D721Med (cell line): ENCODE measurements around the gene GSK3B.

Experiments used
- DNase-seq: peaks from one replicate; pipeline ENCODE4 v3.0.0; 2011; ENCODE audit warnings: low spot score; ENCODE audit not compliant: insufficient read length
- FAIRE-seq: peaks from 2 replicates; lab custom pipeline; 2011; peaks lifted over from hg19 to GRCh38; lab: Jason Lieb, UNC
- CTCF ChIP-seq: IDR thresholded peaks from 2 replicates; pipeline ENCODE4 v1.5.1; 2012; ENCODE audit warnings: mild to moderate bottlenecking, control low read depth; ENCODE audit not compliant: insufficient read depth; ENCODE audit errors: missing control alignments

Gene GSK3B

DNA sequence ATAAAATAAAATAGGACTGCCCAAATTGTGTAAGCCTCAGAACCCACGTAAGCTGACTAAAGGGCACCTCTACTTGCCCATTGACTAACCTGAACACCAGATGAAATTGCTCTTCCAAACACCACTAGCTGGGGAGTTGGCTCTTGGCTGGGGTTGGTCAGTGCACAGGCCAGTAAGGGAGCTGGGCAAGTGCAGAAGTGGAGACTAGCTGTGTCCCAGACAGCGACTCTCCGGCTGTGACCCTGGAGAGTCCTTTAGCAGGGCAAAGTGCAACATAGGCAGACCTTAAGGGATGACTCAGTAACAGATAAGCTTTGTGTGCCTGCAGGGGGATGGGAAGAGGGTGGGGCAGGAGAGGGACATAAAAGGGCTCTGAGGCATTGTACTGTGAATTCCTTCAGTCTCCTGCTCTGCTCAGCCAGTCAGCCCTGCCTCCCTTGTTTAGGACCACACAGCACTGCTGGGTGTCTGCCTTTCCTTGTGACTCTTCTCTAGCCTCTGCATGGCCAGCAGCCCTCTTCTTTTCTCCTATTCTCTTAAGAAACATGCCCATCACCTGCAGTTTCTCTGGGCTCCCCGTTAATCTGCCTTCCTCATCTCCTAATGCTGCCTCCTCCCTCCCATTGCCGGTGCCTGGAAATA, 299.2 kb downstream of the GSK3B start:
- DNase-seq (no peak), FAIRE-seq (no peak)
- no peak for TF ChIP-seq CTCF

DNA sequence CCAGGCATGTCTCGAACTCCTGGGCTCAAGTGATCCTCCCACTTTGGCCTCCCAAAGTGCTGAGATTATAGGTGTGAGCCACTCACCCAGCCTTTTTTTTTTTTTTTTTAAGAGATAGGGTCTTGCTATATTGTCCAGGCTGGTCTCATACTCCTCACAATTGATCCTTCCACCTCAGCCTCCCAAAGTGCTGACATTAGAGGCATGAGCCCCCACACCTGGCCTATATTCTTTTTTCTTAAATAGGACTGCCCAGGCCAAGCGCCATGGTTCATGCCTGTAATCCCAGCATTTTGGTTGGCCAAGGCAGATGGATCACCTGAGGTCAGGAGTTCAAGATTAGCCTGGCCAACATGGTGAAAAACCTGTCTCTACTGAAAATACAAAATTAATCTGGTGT, 299.8 kb downstream of the GSK3B start:
- DNase-seq (no peak), FAIRE-seq (no peak)
- no peak for TF ChIP-seq CTCF

GRCh38 chr3:119792270-119792669, 302.0 kb downstream of the GSK3B start:
- no peak for TF ChIP-seq CTCF
- DNase-seq = no peak

DNA sequence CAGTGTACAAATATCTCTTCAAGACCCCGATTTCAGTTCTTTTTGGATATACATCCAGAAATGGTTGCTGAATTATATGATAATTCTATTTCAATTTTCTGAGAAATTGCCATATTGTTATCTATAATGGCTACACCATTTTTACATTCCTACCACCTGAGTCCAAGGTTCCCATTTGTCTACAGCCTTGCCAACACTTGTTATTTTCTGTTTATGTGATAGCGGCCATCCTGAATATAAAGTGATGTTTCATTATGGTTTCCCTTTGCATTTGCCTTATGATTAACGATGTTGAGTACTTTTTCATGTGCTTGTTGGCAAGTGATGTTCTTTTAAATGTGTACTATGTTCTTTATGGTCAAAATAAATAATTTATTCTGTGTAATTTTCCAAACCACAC, 303.9 kb downstream of the GSK3B start:
- no peak for FAIRE-seq
- no peak for TF ChIP-seq CTCF

More at GRCh38 chr3:119792270-119792669, 302.0 kb downstream of the GSK3B start:
- FAIRE-seq = no peak

DNA sequence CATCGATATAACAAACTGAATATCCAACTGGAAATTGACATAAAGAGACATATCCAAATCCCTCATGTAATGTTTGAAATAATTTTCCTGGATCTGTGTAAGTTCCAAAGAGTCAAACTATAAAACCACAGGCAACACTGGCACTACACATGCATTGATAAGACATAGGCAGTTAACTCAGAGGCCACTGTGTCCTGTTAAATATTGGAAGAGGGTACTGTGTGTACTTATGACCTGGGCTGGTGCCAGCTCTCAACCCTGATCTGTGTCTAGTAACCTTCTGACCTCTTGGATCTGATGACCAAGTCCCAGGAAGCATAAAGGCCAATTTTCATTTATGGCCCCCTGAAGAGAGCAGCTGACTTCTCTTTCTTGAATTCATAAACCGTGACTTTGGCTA, 307.8 kb downstream of the GSK3B start:
- FAIRE-seq (no peak), DNase-seq (no peak)
- no peak for TF ChIP-seq CTCF

More for the DNA sequence above, 303.9 kb downstream of the GSK3B start:
- DNase-seq = no peak

- DNase-seq (no peak), FAIRE-seq (no peak)
- no peak for TF ChIP-seq CTCF
These were observed 310.4 kb downstream of the GSK3B start for GRCh38 chr3:119783883-119784282.

DNA sequence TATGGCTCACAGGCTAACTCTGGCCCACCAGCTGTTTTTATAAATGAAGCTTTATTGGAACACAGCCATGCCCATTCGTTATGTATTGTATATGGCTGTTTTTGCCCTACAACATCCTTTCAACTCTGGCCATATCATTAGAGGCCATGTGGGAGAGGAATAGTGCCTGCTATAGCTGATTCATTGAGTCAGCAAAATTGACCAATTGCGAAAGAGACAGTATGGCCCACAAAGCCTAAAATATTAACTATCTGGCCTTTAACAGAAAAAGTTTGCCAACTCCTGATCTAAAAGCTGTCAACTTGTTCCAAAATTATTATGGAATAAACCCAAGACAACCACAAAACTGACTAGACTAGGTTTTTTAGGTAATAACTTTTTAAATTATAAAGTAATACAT, 311.0 kb downstream of the GSK3B start:
- FAIRE-seq = no peak
- TF ChIP-seq CTCF = no peak
- no peak for DNase-seq
